Thymus (tissue), 14 donors: Measurements from ENCODE around the gene TCEAL8. TPM values are rescaled to one million over a fixed set of nuclear protein-coding genes. Genes with fewer than 3 reads are reported as not detected.

ENCODE experiments used
- DNase-seq, 9 donors: peaks; one replicate each; pipeline ENCODE4 v3.0.0-alpha.2; 2013; ENCODE audit warnings: low spot score in 9 of 9, low read depth in 6 of 9, missing footprints in 1 of 9
- H3K27ac ChIP-seq, 2 donors: one replicate each; pipeline ENCODE4 v1.5.1; 2013; ENCODE audit warnings: control low read depth in 1 of 2, low read depth in 1 of 2, low read length in 1 of 2, mild to moderate bottlenecking in 1 of 2, moderate library complexity in 1 of 2
- H3K27me3 ChIP-seq, 2 donors: one replicate each; pipeline ENCODE4 v1.5.1; 2013; ENCODE audit warnings: low read length in 1 of 2; ENCODE audit not compliant: control insufficient read depth in 2 of 2, insufficient read depth in 1 of 2
- H3K36me3 ChIP-seq, 2 donors: one replicate each; pipeline ENCODE4 v1.5.1; 2013; ENCODE audit warnings: low read length in 1 of 2, mild to moderate bottlenecking in 1 of 2, moderate library complexity in 1 of 2; ENCODE audit not compliant: control insufficient read depth in 2 of 2, insufficient read depth in 2 of 2
- H3K4me1 ChIP-seq, 2 donors: one replicate each; pipeline ENCODE4 v1.5.1; 2013; ENCODE audit warnings: low read length in 2 of 2; ENCODE audit not compliant: control insufficient read depth in 2 of 2, insufficient read depth in 2 of 2
- H3K4me3 ChIP-seq, 2 donors: one replicate each; pipeline ENCODE4 v1.5.1; 2013; ENCODE audit warnings: low read length in 2 of 2, control low read depth in 1 of 2, mild to moderate bottlenecking in 1 of 2
- H3K9me3 ChIP-seq, 2 donors: one replicate each; pipeline ENCODE4 v1.5.1; 2013; ENCODE audit warnings: low read length in 1 of 2, mild to moderate bottlenecking in 1 of 2; ENCODE audit not compliant: control insufficient read depth in 2 of 2, insufficient read depth in 1 of 2
- WGBS: extraction: QIAGEN DNeasy Blood & Tissue Kit; methylation state at CpG from one replicate; pipeline ENCODE4 v1.1.7; 2013; 5-methylcytosine and 5-hydroxymethylcytosine counted together
- long read RNA-seq, 10 donors: transcript quantifications; one replicate each; lab custom pipeline, GENCODE V29; 2026
- polyA plus RNA-seq: library from polyadenylated mRNA; stranded (reverse); fragments of 200-250 nt; gene quantifications from one replicate; pipeline ENCODE4 v1.2.3, GENCODE V29; 2013
- total RNA-seq: library from RNA; stranded (reverse); fragments of 120-200 nt; gene quantifications from one replicate; pipeline ENCODE4 v1.2.4, GENCODE V29; 2013
- donor health status: healthy.

TCEAL8 gene
- 90.6 TPM for total RNA-seq
- polyA plus RNA-seq, result 116 TPM
- long read RNA-seq, donor 1, partial matches to known transcripts, result 0 of 7 reads
- long read RNA-seq, donor 1, other reads (novel, unspliced or antisense), result 0 of 7 reads
- long read RNA-seq, donor 2, transcript TCEAL8-202 (3 exons, 1,222 nt), result major isoform, 80 of 113 reads
- long read RNA-seq, donor 2, transcript TCEAL8-201 (2 exons, 1,131 nt), result minor isoform, 20 of 113 reads
- long read RNA-seq, donor 2, partial matches to known transcripts, result 13 of 113 reads
- long read RNA-seq, donor 2, other reads (novel, unspliced or antisense), result 0 of 113 reads
- long read RNA-seq, donor 3, transcript TCEAL8-201 (2 exons, 1,131 nt), result minor isoform, 18 of 108 reads
- long read RNA-seq, donor 3, transcript TCEAL8-202 (3 exons, 1,222 nt), result major isoform, 63 of 108 reads
- long read RNA-seq, donor 3, partial matches to known transcripts, result 22 of 108 reads
- long read RNA-seq, donor 3, other reads (novel, unspliced or antisense), result 5 of 108 reads
- long read RNA-seq, donor 4, transcript TCEAL8-201 (2 exons, 1,131 nt), result minor isoform, 5 of 35 reads
- long read RNA-seq, donor 4, transcript TCEAL8-202 (3 exons, 1,222 nt), result major isoform, 23 of 35 reads
- long read RNA-seq, donor 4, partial matches to known transcripts, result 7 of 35 reads
- long read RNA-seq, donor 4, other reads (novel, unspliced or antisense), result 0 of 35 reads
- long read RNA-seq, donor 5, transcript TCEAL8-202 (3 exons, 1,222 nt), result major isoform, 78 of 108 reads
- long read RNA-seq, donor 5, transcript TCEAL8-201 (2 exons, 1,131 nt), result minor isoform, 25 of 108 reads
- long read RNA-seq, donor 5, partial matches to known transcripts, result 5 of 108 reads
- long read RNA-seq, donor 5, other reads (novel, unspliced or antisense), result 0 of 108 reads
- long read RNA-seq, donor 6, transcript TCEAL8-201 (2 exons, 1,131 nt), result minor isoform, 15 of 68 reads
- long read RNA-seq, donor 6, transcript TCEAL8-202 (3 exons, 1,222 nt), result major isoform, 47 of 68 reads
- long read RNA-seq, donor 6, partial matches to known transcripts, result 6 of 68 reads
- long read RNA-seq, donor 6, other reads (novel, unspliced or antisense), result 0 of 68 reads
- long read RNA-seq, donor 7, transcript TCEAL8-202 (3 exons, 1,222 nt), result major isoform, 43 of 62 reads
- long read RNA-seq, donor 7, transcript TCEAL8-201 (2 exons, 1,131 nt), result minor isoform, 14 of 62 reads
- long read RNA-seq, donor 7, partial matches to known transcripts, result 5 of 62 reads
- long read RNA-seq, donor 7, other reads (novel, unspliced or antisense), result 0 of 62 reads
- long read RNA-seq, donor 8, transcript TCEAL8-201 (2 exons, 1,131 nt), result minor isoform, 5 of 29 reads
- long read RNA-seq, donor 8, transcript TCEAL8-202 (3 exons, 1,222 nt), result major isoform, 23 of 29 reads
- long read RNA-seq, donor 8, partial matches to known transcripts, result 0 of 29 reads
- long read RNA-seq, donor 8, other reads (novel, unspliced or antisense), result 0 of 29 reads
- long read RNA-seq, donor 9, transcript TCEAL8-202 (3 exons, 1,222 nt), result major isoform, 23 of 28 reads
- long read RNA-seq, donor 9, transcript TCEAL8-201 (2 exons, 1,131 nt), result minor isoform, 5 of 28 reads
- long read RNA-seq, donor 9, partial matches to known transcripts, result 0 of 28 reads
- long read RNA-seq, donor 9, other reads (novel, unspliced or antisense), result 0 of 28 reads
- long read RNA-seq, donor 10, transcript TCEAL8-201 (2 exons, 1,131 nt), result minor isoform, 8 of 36 reads
- long read RNA-seq, donor 10, transcript TCEAL8-202 (3 exons, 1,222 nt), result major isoform, 23 of 36 reads
- long read RNA-seq, donor 10, partial matches to known transcripts, result 5 of 36 reads
- long read RNA-seq, donor 10, other reads (novel, unspliced or antisense), result 0 of 36 reads

GRCh38 chrX:103254921-103255493 lies at the start of gene TCEAL8:
Gene TCEAL8, minus strand, starts transcription at chrX:103255155. Its CDS starts 1,176 bp downstream, at chrX:103253979.
- under 1% methylated on average over 22 of the region's 22 CpGs for WGBS
- peak in 8 of 9 donors; percentile 24 to 80 (median 54) for DNase-seq
- Histone ChIP-seq H3K4me1 (peaks cover 0 to 6% of the 10 kb centered on the region in 2 donors), H3K27me3 (no peaks in the 10 kb centered on the region), H3K36me3 (peaks cover 2 to 4% of the 10 kb centered on the region in 2 donors), H3K27ac (peak within 1 kb of the TSS; percentile 78 to 91), H3K4me3 (peak within 1 kb of the TSS; percentile 72), H3K9me3 (no peaks in the 10 kb centered on the region)

GRCh38 chrX:103304705-103305104 lies 49.8 kb upstream of the TCEAL8 start:
- no peaks in the 10 kb centered on the region for H3K9me3 ChIP-seq
- no peaks in the 10 kb centered on the region for H3K36me3 ChIP-seq
- H3K4me1 ChIP-seq, result no peaks in the 10 kb centered on the region
- DNase-seq, result no peak
- no peak overlapping the region for H3K4me3 ChIP-seq
- H3K27me3 ChIP-seq, result no peaks in the 10 kb centered on the region
- H3K27ac ChIP-seq, result no peak overlapping the region

DNA sequence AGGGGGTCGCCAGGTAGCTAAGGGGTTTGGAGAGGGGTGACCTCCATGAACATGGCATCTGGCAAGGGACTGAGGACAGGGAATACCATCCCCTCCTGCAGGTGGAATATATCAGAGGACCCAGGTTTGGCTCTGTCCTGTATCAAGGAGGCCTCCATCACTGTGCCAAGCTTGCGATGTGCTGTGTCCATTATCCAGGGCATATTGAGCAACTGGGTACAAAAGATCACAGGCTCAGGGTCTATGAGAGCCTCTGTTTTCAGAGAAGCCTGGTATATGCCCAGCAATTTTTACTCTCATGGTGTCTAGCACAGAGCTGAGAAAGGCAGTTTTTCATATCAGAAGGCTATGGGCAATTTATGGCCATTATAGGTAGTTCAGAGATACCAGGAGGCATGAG lies 38.2 kb upstream of the TCEAL8 start:
- no peak overlapping the region for H3K27ac ChIP-seq
- no peaks in the 10 kb centered on the region for H3K9me3 ChIP-seq
- WGBS, result 98% methylated on average over 2 of the region's 2 CpGs
- no peaks in the 10 kb centered on the region for H3K27me3 ChIP-seq
- no peak for DNase-seq
- H3K4me1 ChIP-seq, result no peaks in the 10 kb centered on the region
- no peaks in the 10 kb centered on the region for H3K36me3 ChIP-seq
- no peak overlapping the region for H3K4me3 ChIP-seq

- no peaks in the 10 kb centered on the region for H3K36me3 ChIP-seq
- no peaks in the 10 kb centered on the region for H3K4me1 ChIP-seq
- peaks cover 0 to 33% of the 10 kb centered on the region in 2 donors for H3K27me3 ChIP-seq
- DNase-seq, result no peak
- H3K4me3 ChIP-seq, result no peak overlapping the region
- no peak overlapping the region for H3K27ac ChIP-seq
- H3K9me3 ChIP-seq, result no peaks in the 10 kb centered on the region
- 100% methylated on average over 1 of the region's 1 CpG for WGBS
Observed at GRCh38 chrX:103279624-103280023, 24.7 kb upstream of the TCEAL8 start.

DNA sequence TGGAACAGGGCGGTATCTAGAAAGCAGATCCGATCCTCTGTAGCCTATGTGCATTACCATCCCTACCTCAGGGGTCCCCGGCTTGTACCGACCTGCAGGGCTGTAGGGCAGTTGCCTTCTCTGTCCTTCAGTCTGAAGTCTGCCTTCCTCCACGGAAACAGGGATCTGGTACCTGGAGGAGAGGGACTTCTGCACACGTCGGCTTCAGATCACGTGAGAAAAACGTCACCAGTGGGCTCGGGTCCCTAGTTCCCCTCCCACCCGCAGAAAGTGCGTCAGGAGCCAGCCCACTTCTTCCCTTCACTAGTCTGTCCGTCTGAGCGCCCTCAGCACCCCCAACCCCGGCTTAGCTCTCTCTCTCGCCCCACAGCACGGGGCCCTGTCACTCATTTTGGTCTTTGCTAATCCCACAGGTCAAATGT lies 21.6 kb upstream of the TCEAL8 start, which contains the start of gene TCEAL5:
Gene TCEAL5 (minus strand): TSS at position 170 of the 422 bp plus-strand sequence. CDS start 2,187 bp downstream, outside the sequence.
- Histone ChIP-seq H3K36me3 (no peaks in the 10 kb centered on the region), H3K4me3 (no peak within 1 kb of the TSS), H3K27ac (no peak within 1 kb of the TSS), H3K27me3 (peaks cover 0 to 37% of the 10 kb centered on the region in 2 donors), H3K9me3 (no peaks in the 10 kb centered on the region), H3K4me1 (no peaks in the 10 kb centered on the region)
- WGBS, result 1% methylated on average over 17 of the region's 17 CpGs
- DNase-seq, result no peak

GRCh38 chrX:103275947-103276567 lies 21.1 kb upstream of the TCEAL8 start:
- Histone ChIP-seq H3K9me3 (no peaks in the 10 kb centered on the region), H3K36me3 (no peaks in the 10 kb centered on the region), H3K27ac (no peak overlapping the region), H3K4me3 (no peak overlapping the region), H3K4me1 (no peaks in the 10 kb centered on the region), H3K27me3 (peaks cover 0 to 37% of the 10 kb centered on the region in 2 donors)
- DNase-seq, result no peak
- WGBS, result 22% methylated on average over 23 of the region's 23 CpGs

- Histone ChIP-seq H3K4me3 (no peak overlapping the region), H3K27me3 (peaks cover 0 to 37% of the 10 kb centered on the region in 2 donors)
Observed at GRCh38 chrX:103274284-103274683, 19.3 kb upstream of the TCEAL8 start.

More at GRCh38 chrX:103274284-103274683, 19.3 kb upstream of the TCEAL8 start:
- Histone ChIP-seq H3K36me3 (no peaks in the 10 kb centered on the region), H3K4me1 (no peaks in the 10 kb centered on the region), H3K9me3 (no peaks in the 10 kb centered on the region), H3K27ac (no peak overlapping the region)
- DNase-seq, result no peak
- WGBS, result 98% methylated on average over 4 of the region's 4 CpGs
